ENCODE measurements around the gene BDP1.

BDP1 gene

GRCh38 chr5:71452876-71453275, 2.6 kb upstream of the BDP1 start:
- TF ChIP-seq, protein P1, sequence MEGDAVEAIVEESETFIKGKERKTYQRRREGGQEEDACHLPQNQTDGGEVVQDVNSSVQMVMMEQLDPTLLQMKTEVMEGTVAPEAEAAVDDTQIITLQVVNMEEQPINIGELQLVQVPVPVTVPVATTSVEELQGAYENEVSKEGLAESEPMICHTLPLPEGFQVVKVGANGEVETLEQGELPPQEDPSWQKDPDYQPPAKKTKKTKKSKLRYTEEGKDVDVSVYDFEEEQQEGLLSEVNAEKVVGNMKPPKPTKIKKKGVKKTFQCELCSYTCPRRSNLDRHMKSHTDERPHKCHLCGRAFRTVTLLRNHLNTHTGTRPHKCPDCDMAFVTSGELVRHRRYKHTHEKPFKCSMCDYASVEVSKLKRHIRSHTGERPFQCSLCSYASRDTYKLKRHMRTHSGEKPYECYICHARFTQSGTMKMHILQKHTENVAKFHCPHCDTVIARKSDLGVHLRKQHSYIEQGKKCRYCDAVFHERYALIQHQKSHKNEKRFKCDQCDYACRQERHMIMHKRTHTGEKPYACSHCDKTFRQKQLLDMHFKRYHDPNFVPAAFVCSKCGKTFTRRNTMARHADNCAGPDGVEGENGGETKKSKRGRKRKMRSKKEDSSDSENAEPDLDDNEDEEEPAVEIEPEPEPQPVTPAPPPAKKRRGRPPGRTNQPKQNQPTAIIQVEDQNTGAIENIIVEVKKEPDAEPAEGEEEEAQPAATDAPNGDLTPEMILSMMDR (conservative IDR thresholded peaks at IDR 0.05; ENCODE audit: low read depth, low read length), result no peak
- Histone ChIP-seq H3K9ac (no peak overlapping the region), H3K27ac (no peak overlapping the region), H3K27me3 (ENCODE audit: insufficient read depth, low read depth) (no peaks in the 10 kb centered on the region), H3K4me2 (no peak overlapping the region), H3K4me3 (IDR thresholded peaks at IDR 0.05; ENCODE audit: insufficient read depth, low read depth, low read length) (no peak overlapping the region), H4K20me1 (ENCODE audit: insufficient read depth) (no peaks in the 10 kb centered on the region), H2AFZ (ENCODE audit: low read depth) (no peak overlapping the region), H3K36me3 (ENCODE audit: insufficient read depth) (no peaks in the 10 kb centered on the region), H3K4me1 (ENCODE audit: low read depth, poor library complexity, severe bottlenecking) (peaks cover 10% of the 10 kb centered on the region), H3K79me2 (ENCODE audit: insufficient read depth, low read depth) (peaks cover 22% of the 10 kb centered on the region)

DNA sequence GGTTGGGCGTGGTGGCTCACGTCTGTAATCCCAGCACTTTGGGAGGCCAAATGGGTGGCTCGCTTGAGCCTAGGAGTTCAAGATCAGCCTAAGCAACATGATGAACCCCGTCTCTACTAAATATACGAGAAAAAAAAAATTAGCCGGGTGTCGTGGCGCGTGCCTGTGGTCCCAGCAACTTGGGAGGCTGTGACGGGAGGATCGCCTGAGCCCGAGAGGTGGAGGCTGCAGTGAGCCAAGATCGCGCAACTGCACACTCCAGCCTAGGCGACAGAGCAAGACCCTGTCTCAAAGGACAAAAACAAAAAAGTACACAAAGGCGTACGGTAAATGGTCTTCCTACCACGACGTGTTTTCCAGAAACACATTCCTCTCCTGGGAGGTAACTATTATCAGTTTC, 538 bp upstream of the BDP1 start:
- Histone ChIP-seq H3K79me2 (ENCODE audit: insufficient read depth, low read depth) (peaks cover 36% of the 10 kb centered on the region), H3K9ac (peak overlapping the region; percentile 94; the same call in 1 of the 2 replicates), H3K4me1 (ENCODE audit: low read depth, poor library complexity, severe bottlenecking) (peaks cover 17% of the 10 kb centered on the region), H4K20me1 (ENCODE audit: insufficient read depth) (no peaks in the 10 kb centered on the region), H3K4me2 (peak overlapping the region; percentile 65), H3K4me3 (IDR thresholded peaks at IDR 0.05; ENCODE audit: insufficient read depth, low read depth, low read length) (no peak overlapping the region), H3K27me3 (ENCODE audit: insufficient read depth, low read depth) (no peaks in the 10 kb centered on the region), H2AFZ (ENCODE audit: low read depth) (peak overlapping the region; percentile 67), H3K27ac (peak overlapping the region; percentile 96), H3K36me3 (ENCODE audit: insufficient read depth) (peaks cover 6% of the 10 kb centered on the region; the same call in 1 of the 2 replicates)
- TF ChIP-seq, protein P1 (conservative IDR thresholded peaks at IDR 0.05; ENCODE audit: low read depth, low read length), result no peak

DNA sequence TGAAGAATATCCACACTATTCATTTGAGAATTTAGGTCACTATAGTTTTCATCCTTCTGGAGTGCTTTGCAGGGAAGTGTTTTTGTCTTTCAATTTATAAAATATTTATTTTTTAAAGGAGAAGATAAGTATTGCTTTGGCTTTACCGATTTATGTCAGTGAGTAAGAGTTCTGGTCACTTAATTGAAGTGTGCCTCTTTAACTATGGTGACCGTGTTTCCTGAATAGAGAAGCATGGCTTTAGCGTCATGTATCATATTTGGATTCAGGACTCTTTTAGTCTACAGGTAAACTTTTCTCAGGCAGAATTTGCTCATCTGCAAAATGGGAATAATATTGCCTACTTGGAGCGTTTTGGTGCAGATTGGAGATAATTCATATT, 902 bp downstream of the BDP1 start:
- Histone ChIP-seq H3K27ac (peak overlapping the region; percentile 96), H3K79me2 (ENCODE audit: insufficient read depth, low read depth) (peaks cover 42% of the 10 kb centered on the region), H4K20me1 (ENCODE audit: insufficient read depth) (no peaks in the 10 kb centered on the region), H3K4me1 (ENCODE audit: low read depth, poor library complexity, severe bottlenecking) (peaks cover 17% of the 10 kb centered on the region), H3K9ac (peak overlapping the region; percentile 94), H2AFZ (ENCODE audit: low read depth) (no peak overlapping the region; the same call in 1 of the 2 replicates), H3K27me3 (ENCODE audit: insufficient read depth, low read depth) (no peaks in the 10 kb centered on the region), H3K4me3 (IDR thresholded peaks at IDR 0.05; ENCODE audit: insufficient read depth, low read depth, low read length) (no peak overlapping the region), H3K36me3 (ENCODE audit: insufficient read depth) (peaks cover 6% of the 10 kb centered on the region; the same call in 1 of the 2 replicates), H3K4me2 (peak overlapping the region; percentile 92)
- TF ChIP-seq, protein P1 (conservative IDR thresholded peaks at IDR 0.05; ENCODE audit: low read depth, low read length), result no peak

- Histone ChIP-seq H3K27ac (peak overlapping the region; percentile 96; the same call in 1 of the 2 replicates), H3K4me1 (ENCODE audit: low read depth, poor library complexity, severe bottlenecking) (peaks cover 17% of the 10 kb centered on the region), H3K4me2 (peak overlapping the region; percentile 92), H2AFZ (ENCODE audit: low read depth) (no peak overlapping the region), H3K36me3 (ENCODE audit: insufficient read depth) (peaks cover 13% of the 10 kb centered on the region; the same call in 1 of the 2 replicates), H3K9ac (0 out of 2 replicates have a peak overlapping the region, but pooled peaks have one; percentile 94), H4K20me1 (ENCODE audit: insufficient read depth) (no peaks in the 10 kb centered on the region), H3K27me3 (ENCODE audit: insufficient read depth, low read depth) (no peaks in the 10 kb centered on the region), H3K79me2 (ENCODE audit: insufficient read depth, low read depth) (peaks cover 42% of the 10 kb centered on the region), H3K4me3 (IDR thresholded peaks at IDR 0.05; ENCODE audit: insufficient read depth, low read depth, low read length) (no peak overlapping the region)
- TF ChIP-seq, protein P1 (conservative IDR thresholded peaks at IDR 0.05; ENCODE audit: low read depth, low read length), result no peak
Observed at GRCh38 chr5:71457106-71457505, 1.7 kb downstream of the BDP1 start.

All from KMS-11 (cell line).